Uterus (tissue), 4 donors: ENCODE data around the gene HSPG2. TPM values are rescaled to one million over a fixed set of nuclear protein-coding genes. Genes with fewer than 3 reads are reported as not detected.

Source experiments
- DNase-seq, 2 donors: peaks; one replicate each; pipeline ENCODE4 v3.0.0-alpha.2; 2019 to 2020
- H3K27ac ChIP-seq, 2 donors: fragments of 200-600 bp; sonication (generic); 1 replicate in 1 of 2; 2 replicates in 1 of 2; pipeline ENCODE4 v1.5.1; 2016 to 2018
- H3K27me3 ChIP-seq, 2 donors: fragments of 200-600 bp; sonication (generic); one replicate each; pipeline ENCODE4 v1.5.1; 2018 to 2019; ENCODE audit warnings: control low read depth in 1 of 2
- H3K36me3 ChIP-seq, 2 donors: fragments of 200-600 bp; sonication (generic); one replicate each; pipeline ENCODE4 v1.5.1; 2019; ENCODE audit warnings: control low read depth in 1 of 2
- H3K4me1 ChIP-seq, 2 donors: fragments of 200-600 bp; sonication (generic); one replicate each; pipeline ENCODE4 v1.5.1; 2018 to 2019; ENCODE audit warnings: control low read depth in 1 of 2
- H3K4me3 ChIP-seq, 2 donors: fragments of 200-600 bp; sonication (generic); 1 replicate in 1 of 2; 2 replicates in 1 of 2; pipeline ENCODE4 v1.5.1; 2018 to 2019; ENCODE audit warnings: mild to moderate bottlenecking in 1 of 2
- H3K9me3 ChIP-seq, 2 donors: fragments of 200-600 bp; sonication (generic); one replicate each; pipeline ENCODE4 v1.5.1; 2019; ENCODE audit warnings: control low read depth in 1 of 2
- CTCF ChIP-seq, 4 experiments: fragments of 200-600 bp in 2 of 4; fragments of 450-650 bp in 2 of 4; sonication (generic) in 2 of 4; IDR thresholded peaks; one replicate each; pipeline ENCODE4 v1.5.1; 2016 to 2019; ENCODE audit warnings: antibody characterized with exemption in 4 of 4, mild to moderate bottlenecking in 2 of 4, moderate library complexity in 1 of 4
- POLR2A ChIP-seq, 2 donors: fragments of 450-650 bp; IDR thresholded peaks; one replicate each; pipeline ENCODE4 v1.6.1; 2016; ENCODE audit warnings: antibody characterized with exemption in 2 of 2, mild to moderate bottlenecking in 1 of 2, moderate library complexity in 1 of 2
- intact Hi-C: fragments of 100-400 bp; cut with DNase I; formaldehyde crosslinking; loops from one replicate; pipeline ENCODE4 v1.15.1; 2023; ENCODE audit warnings: low total_unique reads
- total RNA-seq, 4 donors: library from RNA; depleted of rRNA in 3 of 4; stranded (reverse); fragments of >200 nt in 3 of 4; gene quantifications; one replicate each; pipeline versions ENCODE4 v1.1.0 to v1.2.4, GENCODE V29; 2014 to 2023
- donor health status: DM: yes; HTN: yes; CAD: no.

HSPG2 gene
- total RNA-seq, 4 donors from 2014 or later: 96.8 to 677 (median 290) TPM

- intact Hi-C loops: no loop called here
- Histone ChIP-seq H3K9me3 (no peaks in the 10 kb centered on the region), H3K27ac (no peak overlapping the region), H3K27me3 (no peaks in the 10 kb centered on the region), H3K4me3 (no peak overlapping the region), H3K4me1 (no peaks in the 10 kb centered on the region), H3K36me3 (no peaks in the 10 kb centered on the region)
- TF ChIP-seq POLR2A (IDR thresholded peaks at IDR 0.05) (no peak), CTCF (IDR thresholded peaks at IDR 0.05) (no peak)
- DNase-seq: no peak
These were observed 89.6 kb downstream of the HSPG2 start for GRCh38 chr1:21847223-21848205.

- TF ChIP-seq POLR2A (IDR thresholded peaks at IDR 0.05): no peak
- no peak for TF ChIP-seq CTCF (IDR thresholded peaks at IDR 0.05)
- no peak for DNase-seq
- intact Hi-C loops: no loop called here
These were observed 91.2 kb downstream of the HSPG2 start for GRCh38 chr1:21845646-21846641.

GRCh38 chr1:21843996-21844395, 93.1 kb downstream of the HSPG2 start:
- TF ChIP-seq POLR2A (IDR thresholded peaks at IDR 0.05): no peak
- TF ChIP-seq CTCF (IDR thresholded peaks at IDR 0.05): no peak
- DNase-seq: no peak
- Histone ChIP-seq H3K4me1 (no peaks in the 10 kb centered on the region), H3K4me3 (no peak overlapping the region), H3K27me3 (no peaks in the 10 kb centered on the region), H3K27ac (no peak overlapping the region), H3K36me3 (no peaks in the 10 kb centered on the region), H3K9me3 (no peaks in the 10 kb centered on the region)
- intact Hi-C loops: no loop called here

More at GRCh38 chr1:21845646-21846641, 91.2 kb downstream of the HSPG2 start:
- Histone ChIP-seq H3K9me3 (no peaks in the 10 kb centered on the region), H3K4me1 (no peaks in the 10 kb centered on the region), H3K36me3 (no peaks in the 10 kb centered on the region), H3K4me3 (no peak overlapping the region), H3K27ac (no peak overlapping the region), H3K27me3 (no peaks in the 10 kb centered on the region)

GRCh38 chr1:21843208-21843607, 93.9 kb downstream of the HSPG2 start:
- intact Hi-C loops: no loop called here
- H3K27me3 ChIP-seq: no peaks in the 10 kb centered on the region
- no peaks in the 10 kb centered on the region for H3K36me3 ChIP-seq
- TF ChIP-seq POLR2A (IDR thresholded peaks at IDR 0.05): no peak
- TF ChIP-seq CTCF (IDR thresholded peaks at IDR 0.05): no peak
- H3K9me3 ChIP-seq: no peaks in the 10 kb centered on the region
- no peak for DNase-seq
- H3K4me3 ChIP-seq: no peak overlapping the region
- no peaks in the 10 kb centered on the region for H3K4me1 ChIP-seq
- no peak overlapping the region for H3K27ac ChIP-seq
